ENCODE results near the gene FUT1.
"Not testable (repeated sequence)": the region's sequence is repeated elsewhere in the genome, so short reads cannot be mapped to it uniquely, and the experiment has no call there.

FUT1 gene

GRCh38 chr19:48740164-48740972 lies 12.1 kb downstream of the FUT1 start, which contains the start of gene RASIP1:
Gene RASIP1, minus strand, starts transcription at chr19:48740610. Its CDS starts 328 bp downstream, at chr19:48740282.
- no peak for DNase-seq

DNA sequence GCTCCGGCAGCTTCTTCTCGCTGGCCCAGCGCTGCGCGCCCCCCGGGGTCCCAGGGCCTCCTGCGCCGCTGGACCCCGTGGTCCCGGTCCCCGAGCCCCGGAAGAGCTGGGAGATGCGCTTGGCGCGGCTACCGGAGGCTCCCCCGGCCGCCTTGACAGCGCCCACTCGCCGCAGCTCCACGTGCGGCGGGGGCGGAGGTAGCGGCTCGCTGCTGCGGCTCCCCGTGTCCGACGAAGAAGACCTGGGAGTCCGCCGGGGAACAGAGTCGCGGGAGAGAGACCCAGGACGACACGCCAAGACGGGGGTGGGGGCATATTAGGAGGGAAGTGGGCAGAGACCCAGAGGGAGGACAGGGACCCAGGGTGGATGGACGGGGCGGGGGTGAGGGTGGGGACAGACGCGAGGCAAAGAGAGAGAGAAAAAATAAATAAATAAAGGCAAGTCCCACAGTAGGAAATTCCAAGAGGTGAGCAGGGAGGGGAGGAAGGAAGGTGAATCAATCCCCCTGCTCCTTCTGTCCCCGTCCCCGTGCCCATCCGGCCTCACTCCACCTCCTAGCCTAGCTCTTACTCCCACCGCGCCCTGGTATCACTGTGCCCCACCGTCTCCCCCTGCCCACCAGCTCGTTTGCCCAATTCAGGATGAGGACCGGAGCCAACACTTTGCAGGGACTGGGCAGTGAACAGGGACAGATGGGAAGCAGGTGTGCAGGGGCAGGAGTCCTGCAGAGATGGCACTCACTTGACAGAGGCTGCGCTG lies 12.9 kb downstream of the FUT1 start:
- no peak for DNase-seq

GRCh38 chr19:48738557-48739403 lies 13.7 kb downstream of the FUT1 start:
- peak; percentile 97 for DNase-seq

DNA sequence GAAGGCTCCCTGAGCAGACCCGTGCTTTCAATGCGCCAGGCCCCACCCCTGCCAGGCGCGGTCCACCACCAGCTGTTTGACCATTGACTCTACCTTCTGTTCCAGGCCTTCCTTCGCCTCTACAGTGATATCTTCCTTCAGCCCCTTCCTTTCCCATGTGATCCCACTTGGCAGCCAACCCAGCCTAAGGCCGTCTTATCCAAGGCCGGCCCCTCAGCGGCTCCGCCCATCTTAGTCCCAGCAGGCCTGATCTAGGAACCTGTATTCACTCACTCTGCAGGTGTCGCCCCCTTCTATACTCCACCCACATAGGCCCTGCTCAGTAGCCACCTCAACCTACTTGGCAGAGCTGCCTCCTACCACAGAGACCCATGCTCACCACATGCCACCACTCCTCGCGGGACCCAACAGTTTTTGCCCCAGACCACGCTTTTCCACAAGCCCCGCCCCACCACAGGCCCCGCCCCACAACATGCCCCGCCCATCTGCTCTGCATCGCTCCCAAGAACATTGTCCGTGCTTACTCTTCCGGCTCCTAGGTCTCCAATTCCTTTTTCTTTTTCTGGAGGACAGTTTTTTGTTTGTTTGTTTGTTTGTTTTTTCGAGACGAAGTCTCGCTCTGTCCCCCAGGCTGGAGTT lies 15.0 kb downstream of the FUT1 start:
- no peak for DNase-seq

DNA sequence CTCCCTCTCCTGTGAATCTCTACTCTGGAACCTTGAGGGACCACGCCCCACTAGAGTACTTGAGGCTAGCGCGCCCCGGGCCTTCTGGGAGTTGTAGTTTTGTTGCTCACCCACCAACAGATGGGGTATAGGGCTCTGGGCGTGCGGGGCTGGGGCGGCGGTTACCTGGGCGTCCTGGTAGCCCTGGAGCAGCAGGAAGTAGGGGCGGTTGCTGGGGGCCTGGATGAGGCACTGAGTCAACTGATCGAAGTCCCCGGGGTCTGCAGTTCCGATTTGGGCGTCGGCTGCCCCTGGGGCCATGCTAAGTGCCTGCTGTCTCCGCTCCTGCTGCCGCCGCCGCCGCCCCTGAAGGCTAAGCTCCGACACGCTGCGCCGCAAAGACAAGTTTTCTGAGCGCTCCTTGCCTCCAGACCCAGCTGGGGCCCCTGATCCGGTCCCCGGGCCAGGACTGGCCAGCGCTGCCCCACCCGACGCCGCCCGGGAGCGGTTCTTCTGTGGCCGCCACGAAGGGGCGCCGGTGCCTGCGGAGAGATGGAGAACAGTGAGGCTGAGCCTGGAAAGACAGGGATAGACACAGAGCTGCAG lies 17.3 kb downstream of the FUT1 start:
- DNase-seq = no peak

- DNase-seq = no peak
These were observed 17.8 kb downstream of the FUT1 start for GRCh38 chr19:48734625-48735024.

DNA sequence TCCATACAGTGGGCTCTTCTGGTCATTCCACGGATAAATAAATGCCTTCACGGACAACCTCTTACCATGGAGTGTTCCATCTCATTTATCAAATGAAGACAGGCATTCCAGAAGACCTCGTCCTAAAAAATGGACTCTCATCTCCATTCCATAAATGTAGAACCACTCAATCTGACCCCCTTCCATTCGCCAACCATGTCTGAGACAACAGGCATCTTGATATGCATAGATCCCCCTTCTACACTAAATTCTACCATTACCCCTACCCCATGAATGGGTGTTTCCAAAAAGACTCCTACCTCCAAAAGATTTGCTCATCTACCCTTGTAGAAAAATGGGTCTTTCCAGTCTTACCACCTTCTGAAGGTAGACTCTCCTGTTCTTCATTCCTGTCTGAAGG lies 21.0 kb downstream of the FUT1 start:
- no peak for DNase-seq

DNA sequence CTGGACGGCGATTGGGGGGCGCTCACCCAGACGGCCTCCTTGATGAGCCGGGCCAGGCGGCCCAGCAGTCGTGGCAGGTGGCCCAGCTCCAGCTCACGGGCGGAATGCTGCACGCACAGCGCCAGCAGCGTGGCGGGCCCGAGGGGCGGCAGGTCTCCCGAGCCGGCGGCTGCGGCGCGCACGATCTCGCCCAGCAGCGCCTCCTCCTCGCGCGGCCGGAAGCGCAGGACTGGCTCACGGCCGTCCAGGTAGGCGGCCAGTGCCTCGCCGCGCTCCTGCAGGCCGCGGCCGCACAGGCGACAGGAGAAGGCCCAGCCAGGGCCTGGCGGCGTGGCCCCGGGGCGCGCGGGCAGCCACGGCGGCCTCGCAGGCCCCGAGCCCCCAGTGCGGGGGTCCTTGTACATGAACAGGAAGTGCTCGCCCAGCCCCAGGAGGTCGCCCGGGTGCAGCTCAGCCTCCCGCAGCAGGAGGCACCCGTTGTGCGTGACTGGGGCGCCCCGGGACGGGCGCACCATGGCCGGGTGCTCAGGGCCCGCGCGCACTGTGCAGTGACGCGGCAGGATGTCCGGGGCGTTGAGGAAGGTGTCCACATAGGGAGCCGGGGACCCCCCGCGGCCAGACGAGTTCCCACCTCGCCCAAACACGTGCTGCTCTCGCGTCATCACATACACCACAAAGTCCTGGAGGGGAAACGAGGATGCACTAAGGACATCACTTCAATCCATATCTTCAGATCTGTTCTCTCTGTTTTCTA lies 23.4 kb downstream of the FUT1 start:
- DNase-seq = no peak

DNA sequence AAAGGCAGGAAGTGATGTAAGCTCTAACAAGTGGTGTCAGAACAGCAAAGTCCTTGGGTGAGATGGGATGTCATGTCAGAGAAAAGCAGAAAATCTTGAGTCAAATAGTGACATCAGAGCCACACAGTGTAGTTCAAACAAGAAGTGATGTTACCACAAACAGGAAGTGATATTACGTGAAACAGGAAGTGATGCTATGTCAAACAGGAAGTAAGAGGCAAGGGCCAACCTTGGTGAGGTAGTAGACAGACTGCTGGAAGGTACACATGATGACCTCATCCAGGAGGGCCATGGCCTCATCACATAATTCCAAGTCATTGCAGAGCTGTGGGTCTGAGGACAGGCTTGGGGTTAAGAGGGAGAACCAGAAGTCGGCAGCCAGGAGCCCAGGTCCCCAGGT lies 25.9 kb downstream of the FUT1 start:
- no peak for DNase-seq

- no peak for DNase-seq
These were observed 27.4 kb downstream of the FUT1 start for GRCh38 chr19:48724796-48725753.

GRCh38 chr19:48722196-48722708 lies 30.2 kb downstream of the FUT1 start:
- no peak for DNase-seq

GRCh38 chr19:48720613-48721296 lies 31.7 kb downstream of the FUT1 start:
- peak; percentile 95 for DNase-seq

DNA sequence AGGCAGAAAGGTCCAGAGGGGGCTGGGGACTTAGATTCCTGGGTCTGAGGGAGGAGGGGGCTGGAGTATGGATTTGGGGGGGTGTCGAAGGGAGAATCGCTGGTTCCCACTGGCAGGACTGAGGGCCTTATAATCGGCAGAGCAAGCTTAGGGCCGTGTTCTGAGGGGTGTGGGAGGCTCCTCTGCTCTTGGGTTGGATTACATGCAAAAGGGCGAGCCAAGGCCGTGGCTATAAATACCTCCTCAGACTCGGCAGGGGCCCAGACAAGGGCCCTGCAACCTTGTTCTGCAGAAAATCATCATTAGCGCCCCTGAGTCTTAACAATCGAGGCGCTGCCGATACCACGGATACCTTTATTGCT lies 32.2 kb downstream of the FUT1 start:
- no peak for DNase-seq

GRCh38 chr19:48719263-48720171 lies 32.9 kb downstream of the FUT1 start, which contains the start of gene MAMSTR:
Gene MAMSTR, minus strand, starts transcription at chr19:48719725. Its CDS starts 694 bp downstream, at chr19:48719031.
- DNase-seq = no peak

DNA sequence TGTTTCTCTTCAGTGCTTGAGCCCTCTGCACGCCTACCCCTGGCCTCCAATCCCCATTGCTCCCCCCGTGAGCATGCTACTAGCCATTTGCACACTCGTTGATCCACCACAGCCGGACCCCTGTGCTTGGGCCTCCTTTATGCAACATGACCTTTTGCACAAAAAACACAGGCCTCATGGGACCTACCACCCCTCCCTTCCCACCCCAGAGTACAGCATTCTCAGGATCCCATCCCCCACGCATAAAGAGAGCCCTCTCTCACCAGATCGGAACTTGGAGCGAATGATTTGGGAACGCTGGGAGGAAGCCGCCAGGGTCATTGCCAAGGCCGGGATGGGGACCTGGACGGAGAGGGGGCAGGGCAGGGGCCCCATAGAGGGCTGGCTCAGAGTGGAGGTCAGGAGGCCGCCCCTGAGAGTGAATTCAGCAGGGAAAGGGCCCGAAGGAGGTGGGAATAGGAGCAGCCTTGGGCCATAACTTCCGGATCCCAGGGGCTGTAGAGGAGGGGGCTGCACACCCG lies 33.7 kb downstream of the FUT1 start:
- no peak for DNase-seq

- DNase-seq = not testable (repeated sequence)
These were observed 34.3 kb downstream of the FUT1 start for GRCh38 chr19:48718106-48718505.

DNA sequence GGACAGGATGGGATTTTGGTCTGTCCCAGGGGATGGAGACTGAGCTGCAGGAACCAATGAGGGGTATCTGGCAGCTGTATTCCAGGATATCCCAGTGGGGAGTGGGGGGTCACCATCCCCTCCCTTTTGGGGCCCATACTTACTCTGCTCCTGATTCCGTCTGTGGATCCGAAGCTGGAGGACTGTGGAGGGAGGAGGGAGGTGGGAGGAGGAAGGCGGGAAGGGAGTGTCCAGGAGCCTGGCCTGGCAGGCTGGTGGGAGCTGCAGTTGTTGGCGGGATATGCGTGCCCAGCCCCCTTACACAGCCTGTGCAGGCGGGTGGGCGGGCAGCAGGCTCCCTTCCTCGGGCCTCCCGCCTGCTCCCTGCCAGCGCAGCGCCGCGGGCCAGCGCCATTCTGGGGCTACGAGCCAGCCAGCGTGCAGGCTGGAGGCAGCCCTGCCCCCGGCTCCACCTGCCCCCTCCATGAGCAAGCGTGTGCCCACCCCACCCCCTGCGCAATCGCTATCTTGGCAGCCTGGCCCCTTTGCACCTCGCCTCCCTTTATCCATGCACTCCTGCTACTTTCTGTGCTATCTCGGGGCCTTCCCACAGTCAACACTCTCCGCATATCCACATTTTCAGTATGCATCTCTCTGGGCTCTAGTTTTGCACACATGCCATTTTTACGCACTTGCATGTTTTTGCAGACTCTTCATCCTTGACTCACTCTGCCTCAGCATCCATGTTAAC lies 35.7 kb downstream of the FUT1 start:
- DNase-seq = no peak

Measured in stimulated activated CD8-positive, alpha-beta memory T cell treated with anti-CD3 and anti-CD28 coated beads, Interleukin-4, amount 100 ng/mL, for 48 hours (primary cell).